SK-N-SH (cell line): ENCODE measurements around the gene PCBP3.

Experiments
- GATA2 ChIP-seq: sonication (generic); formaldehyde crosslinking; IDR thresholded peaks from 2 replicates; pipeline ENCODE4 v1.5.0; 2020; ENCODE audit warnings: mild to moderate bottlenecking, missing genetic modification reagents
- MAX ChIP-seq: IDR thresholded peaks from 2 replicates; pipeline ENCODE4 v1.4.0; 2012; ENCODE audit warnings: low read depth
- MEF2A ChIP-seq: IDR thresholded peaks from 2 replicates; pipeline ENCODE4 v1.4.0; 2012; ENCODE audit warnings: low read depth, borderline replicate concordance
- MXI1 ChIP-seq: IDR thresholded peaks from 2 replicates; pipeline ENCODE4 v1.6.1; 2012; ENCODE audit warnings: mild to moderate bottlenecking, low read depth, low read length, improper control_type of control experiment
- NFIC ChIP-seq: IDR thresholded peaks from 2 replicates; pipeline ENCODE4 v1.4.0; 2012; ENCODE audit warnings: borderline replicate concordance
- RAD21 ChIP-seq: IDR thresholded peaks from 2 replicates; pipeline ENCODE4 v1.6.1; 2012; ENCODE audit warnings: mild to moderate bottlenecking, low read length
- RCOR1 ChIP-seq: fragments of 150-350 bp; IDR thresholded peaks from 2 replicates; pipeline ENCODE4 v1.6.1; 2017; ENCODE audit warnings: antibody characterized with exemption, low read length
- RFX5 ChIP-seq: IDR thresholded peaks from 2 replicates; pipeline ENCODE4 v1.6.1; 2012; ENCODE audit warnings: mild to moderate bottlenecking, improper control_type of control experiment, low read length
- TCF12 ChIP-seq: IDR thresholded peaks from 2 replicates; pipeline ENCODE4 v1.4.0; 2012
- TEAD4 ChIP-seq: IDR thresholded peaks from 2 replicates; pipeline ENCODE4 v1.4.0; 2012; ENCODE audit warnings: mild to moderate bottlenecking, borderline replicate concordance; ENCODE audit not compliant: insufficient read depth
- TF ChIP-seq, protein P1 (sequence below): fragments of 200-600 bp; sonication (generic); IDR thresholded peaks from 2 replicates; pipeline ENCODE4 v1.6.1; 2017; ENCODE audit warnings: antibody characterized with exemption, mild to moderate bottlenecking, moderate library complexity
- TF ChIP-seq, protein P2 (sequence below): fragments of 150-350 bp; IDR thresholded peaks from 2 replicates; pipeline ENCODE4 v1.6.1; 2016; ENCODE audit warnings: mild to moderate bottlenecking, low read depth, low read length
- TF ChIP-seq, protein P3 (sequence below): fragments of 150-350 bp; IDR thresholded peaks from 2 replicates; pipeline ENCODE4 v1.6.1; 2017; ENCODE audit warnings: antibody characterized with exemption, low read length, low read depth, borderline replicate concordance
- TF ChIP-seq, protein P4 (sequence below): IDR thresholded peaks from 2 replicates; pipeline ENCODE4 v1.6.1; 2012; ENCODE audit warnings: mild to moderate bottlenecking, low read depth, low read length, moderate library complexity

- no peak for TF ChIP-seq TEAD4
- TF ChIP-seq, protein P1, sequence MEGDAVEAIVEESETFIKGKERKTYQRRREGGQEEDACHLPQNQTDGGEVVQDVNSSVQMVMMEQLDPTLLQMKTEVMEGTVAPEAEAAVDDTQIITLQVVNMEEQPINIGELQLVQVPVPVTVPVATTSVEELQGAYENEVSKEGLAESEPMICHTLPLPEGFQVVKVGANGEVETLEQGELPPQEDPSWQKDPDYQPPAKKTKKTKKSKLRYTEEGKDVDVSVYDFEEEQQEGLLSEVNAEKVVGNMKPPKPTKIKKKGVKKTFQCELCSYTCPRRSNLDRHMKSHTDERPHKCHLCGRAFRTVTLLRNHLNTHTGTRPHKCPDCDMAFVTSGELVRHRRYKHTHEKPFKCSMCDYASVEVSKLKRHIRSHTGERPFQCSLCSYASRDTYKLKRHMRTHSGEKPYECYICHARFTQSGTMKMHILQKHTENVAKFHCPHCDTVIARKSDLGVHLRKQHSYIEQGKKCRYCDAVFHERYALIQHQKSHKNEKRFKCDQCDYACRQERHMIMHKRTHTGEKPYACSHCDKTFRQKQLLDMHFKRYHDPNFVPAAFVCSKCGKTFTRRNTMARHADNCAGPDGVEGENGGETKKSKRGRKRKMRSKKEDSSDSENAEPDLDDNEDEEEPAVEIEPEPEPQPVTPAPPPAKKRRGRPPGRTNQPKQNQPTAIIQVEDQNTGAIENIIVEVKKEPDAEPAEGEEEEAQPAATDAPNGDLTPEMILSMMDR = no peak
- no peak for TF ChIP-seq GATA2
- TF ChIP-seq TCF12 = no peak
- TF ChIP-seq, protein P2, sequence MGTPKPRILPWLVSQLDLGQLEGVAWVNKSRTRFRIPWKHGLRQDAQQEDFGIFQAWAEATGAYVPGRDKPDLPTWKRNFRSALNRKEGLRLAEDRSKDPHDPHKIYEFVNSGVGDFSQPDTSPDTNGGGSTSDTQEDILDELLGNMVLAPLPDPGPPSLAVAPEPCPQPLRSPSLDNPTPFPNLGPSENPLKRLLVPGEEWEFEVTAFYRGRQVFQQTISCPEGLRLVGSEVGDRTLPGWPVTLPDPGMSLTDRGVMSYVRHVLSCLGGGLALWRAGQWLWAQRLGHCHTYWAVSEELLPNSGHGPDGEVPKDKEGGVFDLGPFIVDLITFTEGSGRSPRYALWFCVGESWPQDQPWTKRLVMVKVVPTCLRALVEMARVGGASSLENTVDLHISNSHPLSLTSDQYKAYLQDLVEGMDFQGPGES = no peak
- no peak for TF ChIP-seq NFIC
- no peak for TF ChIP-seq MAX
- TF ChIP-seq RFX5 = no peak
- 0 out of 2 replicates have a peak, but pooled peaks have one; percentile 30 for TF ChIP-seq RCOR1
- TF ChIP-seq MXI1 = peak; percentile 74; the same call in 1 of the 2 replicates
- TF ChIP-seq RAD21 = 0 out of 2 replicates have a peak, but pooled peaks have one; percentile 10
- TF ChIP-seq, protein P3, sequence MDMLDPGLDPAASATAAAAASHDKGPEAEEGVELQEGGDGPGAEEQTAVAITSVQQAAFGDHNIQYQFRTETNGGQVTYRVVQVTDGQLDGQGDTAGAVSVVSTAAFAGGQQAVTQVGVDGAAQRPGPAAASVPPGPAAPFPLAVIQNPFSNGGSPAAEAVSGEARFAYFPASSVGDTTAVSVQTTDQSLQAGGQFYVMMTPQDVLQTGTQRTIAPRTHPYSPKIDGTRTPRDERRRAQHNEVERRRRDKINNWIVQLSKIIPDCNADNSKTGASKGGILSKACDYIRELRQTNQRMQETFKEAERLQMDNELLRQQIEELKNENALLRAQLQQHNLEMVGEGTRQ = no peak
- no peak for TF ChIP-seq MEF2A
- TF ChIP-seq, protein P4, sequence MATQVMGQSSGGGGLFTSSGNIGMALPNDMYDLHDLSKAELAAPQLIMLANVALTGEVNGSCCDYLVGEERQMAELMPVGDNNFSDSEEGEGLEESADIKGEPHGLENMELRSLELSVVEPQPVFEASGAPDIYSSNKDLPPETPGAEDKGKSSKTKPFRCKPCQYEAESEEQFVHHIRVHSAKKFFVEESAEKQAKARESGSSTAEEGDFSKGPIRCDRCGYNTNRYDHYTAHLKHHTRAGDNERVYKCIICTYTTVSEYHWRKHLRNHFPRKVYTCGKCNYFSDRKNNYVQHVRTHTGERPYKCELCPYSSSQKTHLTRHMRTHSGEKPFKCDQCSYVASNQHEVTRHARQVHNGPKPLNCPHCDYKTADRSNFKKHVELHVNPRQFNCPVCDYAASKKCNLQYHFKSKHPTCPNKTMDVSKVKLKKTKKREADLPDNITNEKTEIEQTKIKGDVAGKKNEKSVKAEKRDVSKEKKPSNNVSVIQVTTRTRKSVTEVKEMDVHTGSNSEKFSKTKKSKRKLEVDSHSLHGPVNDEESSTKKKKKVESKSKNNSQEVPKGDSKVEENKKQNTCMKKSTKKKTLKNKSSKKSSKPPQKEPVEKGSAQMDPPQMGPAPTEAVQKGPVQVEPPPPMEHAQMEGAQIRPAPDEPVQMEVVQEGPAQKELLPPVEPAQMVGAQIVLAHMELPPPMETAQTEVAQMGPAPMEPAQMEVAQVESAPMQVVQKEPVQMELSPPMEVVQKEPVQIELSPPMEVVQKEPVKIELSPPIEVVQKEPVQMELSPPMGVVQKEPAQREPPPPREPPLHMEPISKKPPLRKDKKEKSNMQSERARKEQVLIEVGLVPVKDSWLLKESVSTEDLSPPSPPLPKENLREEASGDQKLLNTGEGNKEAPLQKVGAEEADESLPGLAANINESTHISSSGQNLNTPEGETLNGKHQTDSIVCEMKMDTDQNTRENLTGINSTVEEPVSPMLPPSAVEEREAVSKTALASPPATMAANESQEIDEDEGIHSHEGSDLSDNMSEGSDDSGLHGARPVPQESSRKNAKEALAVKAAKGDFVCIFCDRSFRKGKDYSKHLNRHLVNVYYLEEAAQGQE = no peak
Measured at GRCh38 chr21:45887120-45887611, 243.6 kb downstream of the PCBP3 start.
